ENCODE data around the gene KHDC3L.
"Not testable (repeated sequence)": the region's sequence is repeated elsewhere in the genome, so short reads cannot be mapped to it uniquely, and the experiment has no call there.

KHDC3L gene

GRCh38 chr6:73388800-73389512 is 26.5 kb downstream of the KHDC3L start:
- DNase-seq, result peak; percentile 82
- H3K36me3 ChIP-seq (replicated peaks; ENCODE audit: insufficient read depth, low read length), result no peaks in the 10 kb centered on the region
- peak overlapping the region; percentile 50; the same call in 1 of the 2 replicates for H3K9ac ChIP-seq (ENCODE audit: low read length)
- H3K27me3 ChIP-seq (replicated peaks; ENCODE audit: insufficient read depth, low read length), result no peaks in the 10 kb centered on the region
- H3K9me3 ChIP-seq (replicated peaks; ENCODE audit: insufficient read depth, low read length), result no peaks in the 10 kb centered on the region
- peak overlapping the region; percentile 55 for H3K4me3 ChIP-seq (ENCODE audit: low read length)
- peaks cover 24% of the 10 kb centered on the region for H3K4me1 ChIP-seq (ENCODE audit: low read length)
- peak overlapping the region; percentile 66 for H3K27ac ChIP-seq (ENCODE audit: low read length)
- H3F3A ChIP-seq (ENCODE audit: insufficient read depth, low read length), result peaks cover 12% of the 10 kb centered on the region
- peak overlapping the region; percentile 55; the same call in 1 of the 2 replicates for H2AFZ ChIP-seq (ENCODE audit: low read length)
- H3K9me2 ChIP-seq (replicated peaks; ENCODE audit: insufficient read depth, low read length), result no peaks in the 10 kb centered on the region
- TF ChIP-seq, protein P1, sequence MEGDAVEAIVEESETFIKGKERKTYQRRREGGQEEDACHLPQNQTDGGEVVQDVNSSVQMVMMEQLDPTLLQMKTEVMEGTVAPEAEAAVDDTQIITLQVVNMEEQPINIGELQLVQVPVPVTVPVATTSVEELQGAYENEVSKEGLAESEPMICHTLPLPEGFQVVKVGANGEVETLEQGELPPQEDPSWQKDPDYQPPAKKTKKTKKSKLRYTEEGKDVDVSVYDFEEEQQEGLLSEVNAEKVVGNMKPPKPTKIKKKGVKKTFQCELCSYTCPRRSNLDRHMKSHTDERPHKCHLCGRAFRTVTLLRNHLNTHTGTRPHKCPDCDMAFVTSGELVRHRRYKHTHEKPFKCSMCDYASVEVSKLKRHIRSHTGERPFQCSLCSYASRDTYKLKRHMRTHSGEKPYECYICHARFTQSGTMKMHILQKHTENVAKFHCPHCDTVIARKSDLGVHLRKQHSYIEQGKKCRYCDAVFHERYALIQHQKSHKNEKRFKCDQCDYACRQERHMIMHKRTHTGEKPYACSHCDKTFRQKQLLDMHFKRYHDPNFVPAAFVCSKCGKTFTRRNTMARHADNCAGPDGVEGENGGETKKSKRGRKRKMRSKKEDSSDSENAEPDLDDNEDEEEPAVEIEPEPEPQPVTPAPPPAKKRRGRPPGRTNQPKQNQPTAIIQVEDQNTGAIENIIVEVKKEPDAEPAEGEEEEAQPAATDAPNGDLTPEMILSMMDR (IDR thresholded peaks at IDR 0.05; ENCODE audit: low read length), result peak; percentile 29
- TF ChIP-seq EZH2 (optimal IDR thresholded peaks at IDR 0.05; ENCODE audit: low read depth, low read length) (no peak), EZH2phosphoT487 (IDR thresholded peaks at IDR 0.05; ENCODE audit: low read length) (no peak)
- H3K79me2 ChIP-seq (ENCODE audit: low read length), result no peaks in the 10 kb centered on the region
- H3K4me2 ChIP-seq (ENCODE audit: low read depth, low read length), result peak overlapping the region; percentile 40
- H4K20me1 ChIP-seq (ENCODE audit: insufficient read depth, low read length), result no peaks in the 10 kb centered on the region

GRCh38 chr6:73389854-73390253 is 27.4 kb downstream of the KHDC3L start:
- no peak for TF ChIP-seq EZH2phosphoT487 (IDR thresholded peaks at IDR 0.05; ENCODE audit: low read length)
- no peak for TF ChIP-seq EZH2 (optimal IDR thresholded peaks at IDR 0.05; ENCODE audit: low read depth, low read length)
- TF ChIP-seq, protein P1 (IDR thresholded peaks at IDR 0.05; ENCODE audit: low read length), result no peak
- Histone ChIP-seq H3K4me3 (ENCODE audit: low read length) (no peak overlapping the region; the same call in 1 of the 2 replicates), H3K27ac (ENCODE audit: low read length) (peak overlapping the region; percentile 66; the same call in 1 of the 2 replicates), H3K9me3 (replicated peaks; ENCODE audit: insufficient read depth, low read length) (no peaks in the 10 kb centered on the region), H3K79me2 (ENCODE audit: low read length) (no peaks in the 10 kb centered on the region), H2AFZ (ENCODE audit: low read length) (no peak overlapping the region), H3K9ac (ENCODE audit: low read length) (no peak overlapping the region; the same call in 1 of the 2 replicates), H3F3A (ENCODE audit: insufficient read depth, low read length) (peaks cover 12% of the 10 kb centered on the region), H3K4me2 (ENCODE audit: low read depth, low read length) (peak overlapping the region; percentile 42; the same call in 1 of the 2 replicates), H3K36me3 (replicated peaks; ENCODE audit: insufficient read depth, low read length) (no peaks in the 10 kb centered on the region), H3K27me3 (replicated peaks; ENCODE audit: insufficient read depth, low read length) (no peaks in the 10 kb centered on the region), H4K20me1 (ENCODE audit: insufficient read depth, low read length) (no peaks in the 10 kb centered on the region), H3K9me2 (replicated peaks; ENCODE audit: insufficient read depth, low read length) (no peaks in the 10 kb centered on the region), H3K4me1 (ENCODE audit: low read length) (peaks cover 24% of the 10 kb centered on the region)
- DNase-seq, result peak; percentile 83

DNA sequence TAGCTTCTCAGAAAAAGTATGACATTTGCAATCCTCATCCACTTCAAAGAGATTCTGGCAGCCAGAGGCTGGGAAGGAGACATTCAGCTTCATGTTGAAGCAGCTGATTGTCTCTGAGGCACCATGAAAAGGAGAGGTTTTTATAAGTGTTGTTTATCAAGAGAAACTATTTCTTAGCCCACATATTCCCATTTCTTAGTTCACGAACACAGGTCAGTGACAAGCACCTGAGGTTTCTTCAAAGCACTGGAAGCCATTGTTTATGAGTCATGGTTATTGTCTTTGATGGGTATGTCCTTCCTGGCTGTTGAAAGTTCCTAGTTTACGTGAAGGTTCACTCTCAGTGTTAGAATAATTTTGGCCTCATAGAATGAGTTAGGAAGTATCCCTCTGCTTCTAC is 29.2 kb downstream of the KHDC3L start:
- Histone ChIP-seq H3K27me3 (replicated peaks; ENCODE audit: insufficient read depth, low read length) (no peaks in the 10 kb centered on the region), H3K4me2 (ENCODE audit: low read depth, low read length) (no peak overlapping the region), H3K79me2 (ENCODE audit: low read length) (no peaks in the 10 kb centered on the region), H3F3A (ENCODE audit: insufficient read depth, low read length) (peaks cover 12% of the 10 kb centered on the region), H3K9me3 (replicated peaks; ENCODE audit: insufficient read depth, low read length) (no peaks in the 10 kb centered on the region), H3K9me2 (replicated peaks; ENCODE audit: insufficient read depth, low read length) (no peaks in the 10 kb centered on the region), H3K9ac (ENCODE audit: low read length) (no peak overlapping the region), H2AFZ (ENCODE audit: low read length) (no peak overlapping the region), H3K4me1 (ENCODE audit: low read length) (peaks cover 24% of the 10 kb centered on the region), H4K20me1 (ENCODE audit: insufficient read depth, low read length) (no peaks in the 10 kb centered on the region), H3K27ac (ENCODE audit: low read length) (peak overlapping the region; percentile 9; the same call in 1 of the 2 replicates), H3K4me3 (ENCODE audit: low read length) (no peak overlapping the region), H3K36me3 (replicated peaks; ENCODE audit: insufficient read depth, low read length) (no peaks in the 10 kb centered on the region)
- TF ChIP-seq, protein P1 (IDR thresholded peaks at IDR 0.05; ENCODE audit: low read length), result no peak
- no peak for TF ChIP-seq EZH2phosphoT487 (IDR thresholded peaks at IDR 0.05; ENCODE audit: low read length)
- no peak for TF ChIP-seq EZH2 (optimal IDR thresholded peaks at IDR 0.05; ENCODE audit: low read depth, low read length)
- DNase-seq, result peak; percentile 17

GRCh38 chr6:73392188-73392587 is 29.7 kb downstream of the KHDC3L start:
- H3K27me3 ChIP-seq (replicated peaks; ENCODE audit: insufficient read depth, low read length); H3K36me3 ChIP-seq (replicated peaks; ENCODE audit: insufficient read depth, low read length); H3K4me2 ChIP-seq (ENCODE audit: low read depth, low read length); H2AFZ ChIP-seq (ENCODE audit: low read length); H3K9ac ChIP-seq (ENCODE audit: low read length); H3K9me2 ChIP-seq (replicated peaks; ENCODE audit: insufficient read depth, low read length); H3K4me3 ChIP-seq (ENCODE audit: low read length); H3K79me2 ChIP-seq (ENCODE audit: low read length); DNase-seq; H4K20me1 ChIP-seq (ENCODE audit: insufficient read depth, low read length); H3K9me3 ChIP-seq (replicated peaks; ENCODE audit: insufficient read depth, low read length): not testable (repeated sequence)
- peak overlapping the region; percentile 9; the same call in 1 of the 2 replicates for H3K27ac ChIP-seq (ENCODE audit: low read length)
- H3F3A ChIP-seq (ENCODE audit: insufficient read depth, low read length), result peaks cover 12% of the 10 kb centered on the region
- H3K4me1 ChIP-seq (ENCODE audit: low read length), result peaks cover 24% of the 10 kb centered on the region

All from MM.1S (cell line).